Fibroblast of the conjunctiva (primary cell): Measurements from ENCODE around the gene INTS11.

Source experiments
- DNase-seq: peaks from one replicate; pipeline ENCODE4 v3.0.0-alpha.2; 2010; ENCODE audit warnings: low read depth

Gene INTS11

GRCh38 chr1:1299686-1300351, 24.6 kb downstream of the INTS11 start:
- DNase-seq, result no peak

GRCh38 chr1:1298861-1299685, 25.4 kb downstream of the INTS11 start:
- DNase-seq, result no peak

- DNase-seq, result no peak
Observed at GRCh38 chr1:1297802-1298424, 26.5 kb downstream of the INTS11 start.

- DNase-seq, result no peak
Observed at GRCh38 chr1:1296070-1297061, 28.1 kb downstream of the INTS11 start.

- no peak for DNase-seq
Observed at GRCh38 chr1:1295154-1295923, 29.1 kb downstream of the INTS11 start.

GRCh38 chr1:1294250-1294890, 30.1 kb downstream of the INTS11 start:
- DNase-seq, result no peak

- no peak for DNase-seq
Observed at GRCh38 chr1:1293263-1294249, 30.9 kb downstream of the INTS11 start.

GRCh38 chr1:1292851-1293250, 31.6 kb downstream of the INTS11 start:
- no peak for DNase-seq

- no peak for DNase-seq
Observed at GRCh38 chr1:1292442-1292779, 32.0 kb downstream of the INTS11 start.

- peak; percentile 33 for DNase-seq
Observed at GRCh38 chr1:1291548-1292441, 32.7 kb downstream of the INTS11 start.

GRCh38 chr1:1291023-1291528, 33.4 kb downstream of the INTS11 start:
- no peak for DNase-seq

- DNase-seq, result no peak
Observed at GRCh38 chr1:1290238-1290731, 34.2 kb downstream of the INTS11 start.

GRCh38 chr1:1287288-1288110, 37.0 kb downstream of the INTS11 start:
- DNase-seq, result no peak

GRCh38 chr1:1286313-1287261, 37.9 kb downstream of the INTS11 start:
- DNase-seq, result no peak

GRCh38 chr1:1285611-1286311, 38.7 kb downstream of the INTS11 start:
- no peak for DNase-seq
